Endothelial cell of umbilical vein (primary cell): Measurements from ENCODE around the gene LOXHD1.

Experiments
- EZH2 ChIP-seq: IDR thresholded peaks from 2 replicates; pipeline ENCODE4 v1.6.1; 2012; ENCODE audit warnings: borderline replicate concordance, low read depth, mild to moderate bottlenecking, moderate library complexity, low read length, inconsistent platforms; ENCODE audit not compliant: severe bottlenecking
- POLR2A ChIP-seq: IDR thresholded peaks from 2 replicates; pipeline ENCODE4 v1.6.1; 2012; ENCODE audit warnings: low read depth, mild to moderate bottlenecking, control low read depth, low read length
- POLR2AphosphoS5 ChIP-seq: IDR thresholded peaks from 2 replicates; pipeline ENCODE4 v1.6.1; 2012; ENCODE audit warnings: low read depth, mild to moderate bottlenecking, control low read depth, low read length, moderate library complexity; ENCODE audit not compliant: insufficient read depth
- TF ChIP-seq, protein P1 (sequence below), 2 donors: IDR thresholded peaks; 1 replicate in 1 of 2; 2 replicates in 1 of 2; pipeline ENCODE4 v1.5.1; 2011; ENCODE audit warnings: low read length in 2 of 2, mild to moderate bottlenecking in 2 of 2, moderate library complexity in 2 of 2, control low read depth in 1 of 2, inconsistent platforms in 1 of 2, low read depth in 1 of 2; ENCODE audit not compliant: insufficient read depth in 1 of 2; ENCODE audit errors: extremely low read depth in 1 of 2

DNA sequence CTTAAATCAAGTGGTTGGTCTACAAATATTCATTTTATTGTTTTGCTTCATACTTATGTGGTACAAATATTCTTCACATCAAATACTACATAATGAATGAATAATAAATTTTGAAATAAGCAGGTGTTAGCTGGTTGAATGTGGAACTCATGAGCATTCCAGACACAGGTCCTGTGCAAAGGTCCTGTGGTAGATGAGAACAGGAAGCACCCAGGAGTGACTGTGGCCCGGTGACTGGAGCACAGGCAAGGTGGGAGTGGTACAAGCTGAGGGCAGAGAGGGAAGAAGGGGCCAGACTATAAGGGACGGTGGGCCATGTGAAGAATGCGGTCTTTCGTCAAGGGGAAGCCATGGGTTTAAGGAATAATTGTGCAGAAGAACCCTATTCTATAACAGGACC, 26.2 kb upstream of the LOXHD1 start:
- TF ChIP-seq POLR2A, result no peak
- TF ChIP-seq, protein P1, sequence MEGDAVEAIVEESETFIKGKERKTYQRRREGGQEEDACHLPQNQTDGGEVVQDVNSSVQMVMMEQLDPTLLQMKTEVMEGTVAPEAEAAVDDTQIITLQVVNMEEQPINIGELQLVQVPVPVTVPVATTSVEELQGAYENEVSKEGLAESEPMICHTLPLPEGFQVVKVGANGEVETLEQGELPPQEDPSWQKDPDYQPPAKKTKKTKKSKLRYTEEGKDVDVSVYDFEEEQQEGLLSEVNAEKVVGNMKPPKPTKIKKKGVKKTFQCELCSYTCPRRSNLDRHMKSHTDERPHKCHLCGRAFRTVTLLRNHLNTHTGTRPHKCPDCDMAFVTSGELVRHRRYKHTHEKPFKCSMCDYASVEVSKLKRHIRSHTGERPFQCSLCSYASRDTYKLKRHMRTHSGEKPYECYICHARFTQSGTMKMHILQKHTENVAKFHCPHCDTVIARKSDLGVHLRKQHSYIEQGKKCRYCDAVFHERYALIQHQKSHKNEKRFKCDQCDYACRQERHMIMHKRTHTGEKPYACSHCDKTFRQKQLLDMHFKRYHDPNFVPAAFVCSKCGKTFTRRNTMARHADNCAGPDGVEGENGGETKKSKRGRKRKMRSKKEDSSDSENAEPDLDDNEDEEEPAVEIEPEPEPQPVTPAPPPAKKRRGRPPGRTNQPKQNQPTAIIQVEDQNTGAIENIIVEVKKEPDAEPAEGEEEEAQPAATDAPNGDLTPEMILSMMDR (IDR thresholded peaks at IDR 0.05; ENCODE audit: extremely low read depth in 1 of 2, insufficient read depth in 1 of 2, low read depth in 1 of 2, low read length in 2 of 2), result no peak
- no peak for TF ChIP-seq POLR2AphosphoS5
- TF ChIP-seq EZH2, result no peak
